ENCODE measurements around the gene HMCN1.
"Not testable (repeated sequence)": the region's sequence is repeated elsewhere in the genome, so short reads cannot be mapped to it uniquely, and the experiment has no call there.

The HMCN1 gene

GRCh38 chr1:186202776-186203175 lies 468.6 kb downstream of the HMCN1 start:
- no peak for DNase-seq (ENCODE audit: low read depth)

GRCh38 chr1:186206048-186206570 lies 471.9 kb downstream of the HMCN1 start:
- no peak for DNase-seq (ENCODE audit: low read depth)

- DNase-seq (ENCODE audit: low read depth): no peak
Observed at GRCh38 chr1:186207391-186208085, 473.3 kb downstream of the HMCN1 start.

- DNase-seq (ENCODE audit: low read depth): no peak
Observed at GRCh38 chr1:186208405-186209129, 474.4 kb downstream of the HMCN1 start.

GRCh38 chr1:186210258-186210657 lies 476.1 kb downstream of the HMCN1 start:
- no peak for DNase-seq (ENCODE audit: low read depth)

- DNase-seq (ENCODE audit: low read depth): not testable (repeated sequence)
Observed at GRCh38 chr1:186211583-186211982, 477.4 kb downstream of the HMCN1 start.

- peak; percentile 66 for DNase-seq (ENCODE audit: low read depth)
Observed at GRCh38 chr1:186212568-186213224, 478.5 kb downstream of the HMCN1 start.

GRCh38 chr1:186213225-186213607 lies 479.0 kb downstream of the HMCN1 start:
- DNase-seq (ENCODE audit: low read depth): no peak

GRCh38 chr1:186214791-186215190 lies 480.6 kb downstream of the HMCN1 start:
- DNase-seq (ENCODE audit: low read depth): no peak

- no peak for DNase-seq (ENCODE audit: low read depth)
Observed at GRCh38 chr1:186215636-186216035, 481.4 kb downstream of the HMCN1 start.

- DNase-seq (ENCODE audit: low read depth): no peak
Observed at GRCh38 chr1:186218654-186219352, 484.6 kb downstream of the HMCN1 start.

GRCh38 chr1:186220067-186220466 lies 485.9 kb downstream of the HMCN1 start:
- no peak for DNase-seq (ENCODE audit: low read depth)

GRCh38 chr1:186220911-186221310 lies 486.7 kb downstream of the HMCN1 start:
- DNase-seq (ENCODE audit: low read depth): no peak

- DNase-seq (ENCODE audit: low read depth): no peak
Observed at GRCh38 chr1:186225096-186225495, 490.9 kb downstream of the HMCN1 start.

- no peak for DNase-seq (ENCODE audit: low read depth)
Observed at GRCh38 chr1:186228749-186229148, 494.6 kb downstream of the HMCN1 start.

- no peak for DNase-seq (ENCODE audit: low read depth)
Observed at GRCh38 chr1:186231861-186232436, 497.8 kb downstream of the HMCN1 start.

- DNase-seq (ENCODE audit: low read depth): no peak
Observed at GRCh38 chr1:186234976-186235686, 500.9 kb downstream of the HMCN1 start.

GRCh38 chr1:186235696-186236095 lies 501.5 kb downstream of the HMCN1 start:
- DNase-seq (ENCODE audit: low read depth): no peak

GRCh38 chr1:186236921-186237320 lies 502.7 kb downstream of the HMCN1 start:
- DNase-seq (ENCODE audit: low read depth): peak; percentile 77

GRCh38 chr1:186239171-186239570 lies 505.0 kb downstream of the HMCN1 start:
- DNase-seq (ENCODE audit: low read depth): no peak

- no peak for DNase-seq (ENCODE audit: low read depth)
Observed at GRCh38 chr1:186240436-186240835, 506.2 kb downstream of the HMCN1 start.
